Astrocyte (in vitro differentiated cells and primary cell): ENCODE data around the gene CCNF. TPM values are rescaled to one million over a fixed set of nuclear protein-coding genes. Genes with fewer than 3 reads are reported as not detected.

Experiments used
- DNase-seq: peaks from one replicate; pipeline ENCODE4 v3.0.0-alpha.2; 2010; ENCODE audit warnings: low read depth
- FAIRE-seq: peaks from 2 replicates; lab custom pipeline; 2011; peaks lifted over from hg19 to GRCh38; lab: Jason Lieb, UNC
- H2AFZ ChIP-seq: 2 replicates; pipeline ENCODE4 v1.6.0; 2012; ENCODE audit warnings: low read depth, low read length, inconsistent platforms
- H3K27ac ChIP-seq: 2 replicates; pipeline ENCODE4 v1.5.1; 2011; ENCODE audit warnings: low read depth, low read length, inconsistent platforms
- H3K27me3 ChIP-seq: 2 replicates; pipeline ENCODE4 v1.6.0; 2011; ENCODE audit warnings: low read length, inconsistent platforms; ENCODE audit not compliant: insufficient read depth
- H3K36me3 ChIP-seq: 2 replicates; pipeline ENCODE4 v1.5.1; 2011; ENCODE audit warnings: low read length, inconsistent platforms; ENCODE audit not compliant: insufficient read depth
- H3K4me1 ChIP-seq: 2 replicates; pipeline ENCODE4 v1.5.1; 2011; ENCODE audit warnings: low read length, inconsistent platforms; ENCODE audit not compliant: insufficient read depth
- H3K4me2 ChIP-seq: 2 replicates; pipeline ENCODE4 v1.6.0; 2012; ENCODE audit warnings: low read length, inconsistent platforms
- H3K4me3 ChIP-seq: 2 replicates; pipeline ENCODE4 v1.5.1; 2011; ENCODE audit warnings: low read depth, mild to moderate bottlenecking, low read length, inconsistent platforms; ENCODE audit not compliant: insufficient read depth
- H3K79me2 ChIP-seq: 2 replicates; pipeline ENCODE4 v1.6.0; 2012; ENCODE audit warnings: mild to moderate bottlenecking, low read length, inconsistent platforms; ENCODE audit not compliant: insufficient read depth
- H3K9ac ChIP-seq: 2 replicates; pipeline ENCODE4 v1.6.0; 2012; ENCODE audit warnings: mild to moderate bottlenecking, low read length, inconsistent platforms
- H3K9me3 ChIP-seq: 2 replicates; pipeline ENCODE4 v1.5.1; 2012; ENCODE audit warnings: low read depth, mild to moderate bottlenecking, low read length, inconsistent platforms; ENCODE audit not compliant: insufficient read depth
- H4K20me1 ChIP-seq: 2 replicates; pipeline ENCODE4 v1.6.0; 2012; ENCODE audit warnings: low read length, inconsistent platforms; ENCODE audit not compliant: insufficient read depth
- H3K27ac Mint-ChIP-seq: one replicate; pipeline ENCODE4 v1.8.0; 2021; ENCODE audit warnings: mild to moderate bottlenecking, mixed read lengths; ENCODE audit not compliant: unreplicated experiment
- H3K27me3 Mint-ChIP-seq: one replicate; pipeline ENCODE4 v1.8.0; 2021; ENCODE audit warnings: low read depth, mixed read lengths; ENCODE audit not compliant: unreplicated experiment
- H3K36me3 Mint-ChIP-seq: one replicate; pipeline ENCODE4 v1.8.0; 2021; ENCODE audit warnings: low read depth, mixed read lengths; ENCODE audit not compliant: unreplicated experiment
- H3K4me1 Mint-ChIP-seq: one replicate; pipeline ENCODE4 v1.8.0; 2021; ENCODE audit warnings: low read depth, mixed read lengths; ENCODE audit not compliant: unreplicated experiment
- H3K4me3 Mint-ChIP-seq: one replicate; pipeline ENCODE4 v1.8.0; 2021; ENCODE audit warnings: mild to moderate bottlenecking, moderate library complexity, mixed read lengths; ENCODE audit not compliant: unreplicated experiment
- H3K9me3 Mint-ChIP-seq: one replicate; pipeline ENCODE4 v1.8.0; 2021; ENCODE audit warnings: mild to moderate bottlenecking, mixed read lengths; ENCODE audit not compliant: unreplicated experiment
- EZH2 ChIP-seq: IDR thresholded peaks from 2 replicates; pipeline ENCODE4 v1.6.1; 2012; ENCODE audit warnings: mild to moderate bottlenecking, low read length, inconsistent platforms; ENCODE audit not compliant: insufficient read depth
- total RNA-seq: library from RNA; stranded (reverse); gene quantifications from 2 replicates; pipeline ENCODE4 v1.2.1, GENCODE V29; 2021
- TF ChIP-seq, protein P1 (sequence below): IDR thresholded peaks from 2 replicates; pipeline ENCODE4 v1.5.1; 2011; ENCODE audit warnings: low read depth, mild to moderate bottlenecking, inconsistent platforms, low read length, moderate library complexity; ENCODE audit not compliant: insufficient read depth

CCNF gene
- total RNA-seq, 1 donor from 2014 or later: 6.4 TPM

DNA sequence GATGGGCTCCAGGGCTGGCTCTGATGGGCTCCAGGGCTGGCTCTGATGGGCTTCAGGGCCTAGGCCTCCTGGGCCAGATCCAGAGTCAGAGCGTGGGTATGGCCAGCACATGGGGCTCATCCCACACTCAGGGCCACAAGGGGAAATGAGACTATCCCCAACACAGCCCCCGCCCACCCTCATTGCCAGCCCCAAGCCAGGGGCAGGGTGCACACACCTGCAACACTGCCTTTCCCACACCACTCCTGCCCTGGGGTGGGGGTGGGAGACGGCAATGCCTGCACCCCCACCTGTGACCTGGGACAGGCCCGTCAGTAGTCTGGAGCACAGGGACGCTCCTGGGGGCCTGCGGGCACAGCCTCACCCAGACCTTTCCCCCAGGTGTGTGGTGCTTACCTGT lies 70.2 kb downstream of the CCNF start:
- Histone ChIP-seq H3K4me3 (no peak overlapping the region), H3K9ac (no peak overlapping the region), H3K36me3 (no peaks in the 10 kb centered on the region), H3K4me2 (no peak overlapping the region), H3K4me1 (peaks cover 12% of the 10 kb centered on the region), H2AFZ (no peak overlapping the region), H3K27me3 (no peaks in the 10 kb centered on the region), H3K79me2 (no peaks in the 10 kb centered on the region), H3K9me3 (no peaks in the 10 kb centered on the region), H4K20me1 (peaks cover 19% of the 10 kb centered on the region), H3K27ac (no peak overlapping the region)
- Mint-ChIP-seq H3K4me3 (no peak overlapping the region), H3K27me3 (no peaks in the 10 kb centered on the region), H3K27ac (no peak overlapping the region), H3K9me3 (no peaks in the 10 kb centered on the region), H3K4me1 (peaks cover 8% of the 10 kb centered on the region), H3K36me3 (peaks cover 5% of the 10 kb centered on the region)
- TF ChIP-seq EZH2: no peak
- TF ChIP-seq, protein P1, sequence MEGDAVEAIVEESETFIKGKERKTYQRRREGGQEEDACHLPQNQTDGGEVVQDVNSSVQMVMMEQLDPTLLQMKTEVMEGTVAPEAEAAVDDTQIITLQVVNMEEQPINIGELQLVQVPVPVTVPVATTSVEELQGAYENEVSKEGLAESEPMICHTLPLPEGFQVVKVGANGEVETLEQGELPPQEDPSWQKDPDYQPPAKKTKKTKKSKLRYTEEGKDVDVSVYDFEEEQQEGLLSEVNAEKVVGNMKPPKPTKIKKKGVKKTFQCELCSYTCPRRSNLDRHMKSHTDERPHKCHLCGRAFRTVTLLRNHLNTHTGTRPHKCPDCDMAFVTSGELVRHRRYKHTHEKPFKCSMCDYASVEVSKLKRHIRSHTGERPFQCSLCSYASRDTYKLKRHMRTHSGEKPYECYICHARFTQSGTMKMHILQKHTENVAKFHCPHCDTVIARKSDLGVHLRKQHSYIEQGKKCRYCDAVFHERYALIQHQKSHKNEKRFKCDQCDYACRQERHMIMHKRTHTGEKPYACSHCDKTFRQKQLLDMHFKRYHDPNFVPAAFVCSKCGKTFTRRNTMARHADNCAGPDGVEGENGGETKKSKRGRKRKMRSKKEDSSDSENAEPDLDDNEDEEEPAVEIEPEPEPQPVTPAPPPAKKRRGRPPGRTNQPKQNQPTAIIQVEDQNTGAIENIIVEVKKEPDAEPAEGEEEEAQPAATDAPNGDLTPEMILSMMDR: no peak
- FAIRE-seq (no peak), DNase-seq (no peak)

DNA sequence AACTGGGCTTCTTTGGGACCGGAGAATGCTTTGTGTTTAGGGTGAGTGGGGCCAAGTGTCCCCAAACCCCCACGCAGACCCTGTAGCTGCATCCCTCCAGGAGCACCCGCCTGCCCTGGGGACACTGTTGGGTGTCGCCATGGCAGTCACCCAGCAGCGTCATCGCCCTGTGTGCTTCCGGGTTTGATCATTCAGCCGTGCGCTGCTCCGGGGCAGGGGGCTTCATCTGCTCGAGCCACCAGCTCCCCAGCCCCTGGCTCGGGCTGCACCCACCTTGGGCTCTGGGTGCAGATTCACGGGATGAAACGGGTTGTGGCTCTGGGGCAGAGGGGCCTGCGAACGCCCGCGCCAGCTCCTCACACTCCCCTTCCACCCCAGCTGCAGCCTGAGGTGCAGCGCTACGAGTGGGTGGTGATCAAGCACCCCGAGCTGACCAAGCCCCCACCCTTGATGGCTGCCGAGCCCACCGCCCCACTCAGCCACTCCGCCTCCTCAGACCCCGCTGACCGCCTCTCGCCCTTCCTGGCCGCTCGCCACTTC lies 70.7 kb downstream of the CCNF start:
- no peak for FAIRE-seq
- H2AFZ ChIP-seq: no peak overlapping the region
- peaks cover 5% of the 10 kb centered on the region for H3K36me3 Mint-ChIP-seq
- H3K36me3 ChIP-seq: no peaks in the 10 kb centered on the region
- no peak overlapping the region for H3K4me2 ChIP-seq
- H3K4me3 ChIP-seq: no peak overlapping the region
- DNase-seq: no peak
- no peaks in the 10 kb centered on the region for H3K9me3 ChIP-seq
- no peaks in the 10 kb centered on the region for H3K27me3 Mint-ChIP-seq
- H4K20me1 ChIP-seq: peaks cover 19% of the 10 kb centered on the region
- H3K9ac ChIP-seq: no peak overlapping the region
- no peak overlapping the region for H3K27ac Mint-ChIP-seq
- peaks cover 12% of the 10 kb centered on the region for H3K4me1 ChIP-seq
- H3K27me3 ChIP-seq: no peaks in the 10 kb centered on the region
- TF ChIP-seq, protein P1: no peak
- TF ChIP-seq EZH2: no peak
- H3K9me3 Mint-ChIP-seq: no peaks in the 10 kb centered on the region
- peaks cover 8% of the 10 kb centered on the region for H3K4me1 Mint-ChIP-seq
- no peaks in the 10 kb centered on the region for H3K79me2 ChIP-seq
- H3K27ac ChIP-seq: no peak overlapping the region
- H3K4me3 Mint-ChIP-seq: no peak overlapping the region

DNA sequence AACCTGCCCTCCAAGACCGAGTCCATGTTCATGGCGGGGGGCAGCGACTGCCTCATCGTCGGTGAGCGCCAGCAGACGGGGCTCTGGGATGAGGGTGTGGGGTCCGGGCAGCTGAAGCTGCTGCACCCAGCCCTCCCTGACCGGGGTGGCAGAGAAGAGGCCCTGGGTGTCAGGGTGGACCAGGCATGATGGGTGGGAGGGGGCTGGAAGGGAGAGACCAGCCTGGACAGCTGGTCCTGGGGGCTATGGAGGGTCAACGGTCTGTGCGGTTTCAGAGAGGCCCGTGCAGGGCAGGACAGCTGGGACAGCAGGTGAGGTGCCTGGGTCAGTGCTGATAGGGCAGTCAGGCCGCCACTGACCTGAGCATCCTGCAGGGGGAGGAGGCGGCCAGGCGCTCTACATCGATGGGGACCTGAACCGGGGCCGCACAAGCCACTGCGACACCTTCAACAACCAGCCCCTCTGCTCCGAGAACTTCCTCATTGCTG lies 71.2 kb downstream of the CCNF start:
- Histone ChIP-seq H4K20me1 (peaks cover 19% of the 10 kb centered on the region), H3K27me3 (no peaks in the 10 kb centered on the region), H3K9ac (no peak overlapping the region), H2AFZ (no peak overlapping the region), H3K27ac (no peak overlapping the region), H3K4me1 (peaks cover 12% of the 10 kb centered on the region), H3K9me3 (no peaks in the 10 kb centered on the region), H3K36me3 (no peaks in the 10 kb centered on the region), H3K79me2 (no peaks in the 10 kb centered on the region), H3K4me2 (no peak overlapping the region), H3K4me3 (no peak overlapping the region)
- Mint-ChIP-seq H3K9me3 (no peaks in the 10 kb centered on the region), H3K4me3 (no peak overlapping the region), H3K27ac (no peak overlapping the region), H3K36me3 (peaks cover 5% of the 10 kb centered on the region), H3K27me3 (no peaks in the 10 kb centered on the region), H3K4me1 (peaks cover 8% of the 10 kb centered on the region)
- TF ChIP-seq, protein P1: no peak
- TF ChIP-seq EZH2: no peak
- DNase-seq: no peak
- FAIRE-seq: no peak
